HCT116 (cell line): ENCODE data around the gene ZNF808. TPM values are rescaled to one million over a fixed set of nuclear protein-coding genes. Genes with fewer than 3 reads are reported as not detected.
"Not testable (repeated sequence)": the region's sequence is repeated elsewhere in the genome, so short reads cannot be mapped to it uniquely, and the experiment has no call there.

Source experiments
- ATAC-seq: fragments of 200-7000 bp; cut with Tn5 transposase; 2 replicates; pipeline ENCODE4 v1.9.1; 2020; ENCODE audit warnings: mild to moderate bottlenecking, moderate library complexity
- BruUV-seq: library from RNA; stranded (reverse); fragments of 400-500 nt; replicated peaks from 2 replicates; lab custom pipeline; 2021; lab: Mats Ljungman, UMichigan
- CTCF ChIA-PET: fragments of 300-600 bp; sonication (Branson Sonifier 250); formaldehyde crosslinking; loops from one replicate; lab custom pipeline; 2021; ENCODE audit warnings: antibody characterized with exemption; lab: Charles Lee
- POLR2A ChIA-PET: fragments of 300-600, 350-600 bp; sonication (Branson Sonifier 250); formaldehyde crosslinking; loops from one replicate; lab custom pipeline; 2021; ENCODE audit warnings: antibody characterized with exemption; lab: Charles Lee
- RAD21 ChIA-PET, 2 experiments: fragments of 300-600 bp; sonication (Branson Sonifier 250); formaldehyde crosslinking; loops; one replicate each; lab custom pipeline; 2023; ENCODE audit warnings: low total read pairs in 2 of 2; ENCODE audit not compliant: uncharacterized antibody in 2 of 2, unreplicated experiment in 2 of 2, low non-redundant PET in 1 of 2; lab: Charles Lee
- DNase-seq: peaks from one replicate; pipeline ENCODE4 v3.0.0-alpha.2; 2010; ENCODE audit warnings: low read depth, low spot score
- H2AFZ ChIP-seq: fragments of 200-600 bp; shearing (Covaris generic), sonication (generic); 2 replicates; pipeline ENCODE4 v1.6.1; 2017; ENCODE audit warnings: low read depth, mixed run types, mixed read lengths, antibody characterized with exemption, low read length; ENCODE audit not compliant: poor library complexity, severe bottlenecking
- H3K27ac ChIP-seq: 2 replicates; pipeline ENCODE4 v1.5.1; 2012; ENCODE audit warnings: low read depth, low read length
- H3K27me3 ChIP-seq: fragments of 200-600 bp; sonication (generic); 2 replicates; pipeline ENCODE4 v1.6.1; 2016; ENCODE audit warnings: mixed run types, low read length, mixed read lengths; ENCODE audit not compliant: insufficient read depth
- H3K36me3 ChIP-seq, 2 experiments: fragments of 200-500 bp in 1 of 2; fragments of 200-600 bp in 1 of 2; sonication (Bioruptor generic) in 1 of 2; sonication (generic) in 1 of 2; 2 replicates each; pipeline versions ENCODE4 v1.5.1 to v1.6.1; 2014 to 2016; ENCODE audit warnings: low read length in 2 of 2, inconsistent platforms in 1 of 2, mixed read lengths in 1 of 2, mixed run types in 1 of 2; ENCODE audit not compliant: insufficient read depth in 2 of 2, control insufficient read depth in 1 of 2
- H3K4me1 ChIP-seq, 2 experiments: fragments of 200-600 bp in 1 of 2; sonication (generic) in 1 of 2; 2 replicates each; pipeline versions ENCODE4 v1.5.1 to v1.6.1; 2012 to 2017; ENCODE audit warnings: low read length in 2 of 2, inconsistent platforms in 1 of 2, mild to moderate bottlenecking in 1 of 2, mixed read lengths in 1 of 2, mixed run types in 1 of 2, moderate library complexity in 1 of 2; ENCODE audit not compliant: insufficient read depth in 2 of 2, control insufficient read depth in 1 of 2
- H3K4me2 ChIP-seq: fragments of 200-600 bp; sonication (generic); 2 replicates; pipeline ENCODE4 v1.6.1; 2017; ENCODE audit warnings: mixed run types, low read length, mixed read lengths
- H3K4me3 ChIP-seq, 2 experiments: fragments of 200-600 bp in 1 of 2; sonication (generic) in 1 of 2; replicated peaks in 1 of 2; 2 replicates each; pipeline ENCODE4 v1.5.1; 2011 to 2016; ENCODE audit warnings: low read length in 2 of 2, control low read depth in 1 of 2, low read depth in 1 of 2, mild to moderate bottlenecking in 1 of 2, mixed read lengths in 1 of 2, mixed run types in 1 of 2
- H3K79me2 ChIP-seq: fragments of 200-600 bp; sonication (generic); 2 replicates; pipeline ENCODE4 v1.6.1; 2017; ENCODE audit warnings: mild to moderate bottlenecking, mixed run types, low read length, moderate library complexity, mixed read lengths; ENCODE audit not compliant: insufficient read depth
- H3K9ac ChIP-seq: fragments of 200-600 bp; sonication (generic); 2 replicates; pipeline ENCODE4 v1.6.1; 2016; ENCODE audit warnings: low read length, mixed read lengths
- H3K9me2 ChIP-seq: fragments of 200-600 bp; sonication (generic), shearing (Covaris generic); 2 replicates; pipeline ENCODE4 v1.6.1; 2017; ENCODE audit warnings: mixed run types, mild to moderate bottlenecking, moderate library complexity; ENCODE audit not compliant: insufficient read depth
- H3K9me3 ChIP-seq, 2 experiments: fragments of 200-500 bp in 1 of 2; fragments of 200-600 bp in 1 of 2; sonication (Bioruptor generic) in 1 of 2; sonication (generic) in 1 of 2; 2 replicates each; pipeline ENCODE4 v1.6.1; 2014 to 2017; ENCODE audit warnings: low read length in 2 of 2, mixed read lengths in 2 of 2, inconsistent platforms in 1 of 2, low read depth in 1 of 2, mild to moderate bottlenecking in 1 of 2, mixed run types in 1 of 2, moderate library complexity in 1 of 2; ENCODE audit not compliant: control insufficient read depth in 1 of 2, insufficient read depth in 1 of 2
- H4K20me1 ChIP-seq: fragments of 200-600 bp; sonication (generic), shearing (Covaris generic); 2 replicates; pipeline ENCODE4 v1.6.1; 2017; ENCODE audit warnings: mixed run types, mild to moderate bottlenecking, moderate library complexity; ENCODE audit not compliant: insufficient read depth
- ATF3 ChIP-seq: IDR thresholded peaks from 2 replicates; pipeline ENCODE4 v1.6.1; 2012
- EGR1 ChIP-seq: IDR thresholded peaks from 2 replicates; pipeline ENCODE4 v1.6.1; 2012; ENCODE audit warnings: low read depth
- ELF1 ChIP-seq: IDR thresholded peaks from 2 replicates; pipeline ENCODE4 v1.6.1; 2012; ENCODE audit warnings: low read depth, borderline replicate concordance
- POLR2AphosphoS5 ChIP-seq: IDR thresholded peaks from 2 replicates; pipeline ENCODE4 v1.6.1; 2011; ENCODE audit warnings: mild to moderate bottlenecking, low read depth, low read length, moderate library complexity
- SIN3A ChIP-seq: IDR thresholded peaks from 2 replicates; pipeline ENCODE4 v1.6.1; 2012; ENCODE audit warnings: low read depth
- ZNF274 ChIP-seq: fragments of 200-500 bp; sonication (Bioruptor generic); IDR thresholded peaks from 2 replicates; pipeline ENCODE4 v1.6.1; 2014; ENCODE audit warnings: mild to moderate bottlenecking, low read depth, low read length, inconsistent platforms
- intact Hi-C: fragments of 100-400 bp; cut with micrococcal nuclease; formaldehyde crosslinking; loops from 2 replicates; pipeline ENCODE4 v1.10.0; 2022
- total RNA-seq: library from RNA; stranded (reverse); gene quantifications from one replicate; pipeline ENCODE4 v1.2.1, GENCODE V29; 2021; ENCODE audit not compliant: unreplicated experiment

Gene ZNF808
- total RNA-seq, 1 experiment from 2014 or later, result 15.4 TPM

- no TSS peak for BruUV-seq
- intact Hi-C loops, result no loop called here
- Histone ChIP-seq H3K36me3 (no peaks in the 10 kb centered on the region), H3K9me2 (no peaks in the 10 kb centered on the region), H3K4me2 (no peak overlapping the region), H3K27ac (no peak overlapping the region), H3K79me2 (no peaks in the 10 kb centered on the region), H3K9me3 (peaks cover 6 to 25% of the 10 kb centered on the region in 2 experiments; a peak in 2 of 4 replicates), H4K20me1 (no peaks in the 10 kb centered on the region), H3K4me3 (no peak overlapping the region), H3K27me3 (no peaks in the 10 kb centered on the region), H2AFZ (no peak overlapping the region), H3K4me1 (peaks cover 0 to 18% of the 10 kb centered on the region in 2 experiments; a peak in 2 of 4 replicates), H3K9ac (no peak overlapping the region)
- DNase-seq (no peak), ATAC-seq (no peak)
- ChIA-PET RAD21 (no interaction called here), CTCF (no interaction called here), POLR2A (no interaction called here)
- TF ChIP-seq ZNF274, result no peak
- no peak for TF ChIP-seq POLR2AphosphoS5
- no peak for TF ChIP-seq ATF3
Measured at GRCh38 chr19:52566588-52566987, 39.1 kb downstream of the ZNF808 start.

- Histone ChIP-seq H3K9ac (no peak overlapping the region), H3K9me3 (peaks cover 1 to 16% of the 10 kb centered on the region in 2 experiments; a peak in 2 of 4 replicates), H3K36me3 (no peaks in the 10 kb centered on the region; a peak in 1 of 4 replicates), H3K79me2 (no peaks in the 10 kb centered on the region), H3K4me2 (no peak overlapping the region), H3K27ac (no peak overlapping the region), H3K9me2 (no peaks in the 10 kb centered on the region), H2AFZ (no peak overlapping the region), H3K4me3 (no peak overlapping the region), H4K20me1 (no peaks in the 10 kb centered on the region), H3K27me3 (no peaks in the 10 kb centered on the region), H3K4me1 (peaks cover 0 to 18% of the 10 kb centered on the region in 2 experiments; a peak in 2 of 4 replicates)
- ATAC-seq (no peak), DNase-seq (no peak)
- RAD21 ChIA-PET, result no interaction called here
- CTCF ChIA-PET, result no interaction called here
- BruUV-seq, result no TSS peak
- no peak for TF ChIP-seq SIN3A
- TF ChIP-seq EGR1, result no peak
- TF ChIP-seq ELF1, result no peak
- no peak for TF ChIP-seq ATF3
- TF ChIP-seq POLR2AphosphoS5, result no peak
- POLR2A ChIA-PET, result no interaction called here
- intact Hi-C loops, result no loop called here
Measured at GRCh38 chr19:52567921-52568320, 40.5 kb downstream of the ZNF808 start.

GRCh38 chr19:52569638-52569999 is 42.2 kb downstream of the ZNF808 start:
- peak overlapping the region; percentile 88 for H3K4me2 ChIP-seq

More at GRCh38 chr19:52569638-52569999, 42.2 kb downstream of the ZNF808 start:
- H3K27ac ChIP-seq, RAD21 ChIA-PET, DNase-seq, H2AFZ ChIP-seq, intact Hi-C loops, H3K9me2 ChIP-seq, ATAC-seq, BruUV-seq, H4K20me1 ChIP-seq, CTCF ChIA-PET, POLR2A ChIA-PET, H3K9ac ChIP-seq, H3K79me2 ChIP-seq, H3K36me3 ChIP-seq, H3K9me3 ChIP-seq, H3K27me3 ChIP-seq: not testable (repeated sequence)
- Histone ChIP-seq H3K4me1 (peaks cover 0 to 18% of the 10 kb centered on the region in 2 experiments; a peak in 2 of 4 replicates), H3K4me3 (peak overlapping the region; percentile 67 to 69)
